ENCODE results near the gene USP12. TPM values are rescaled to one million over a fixed set of nuclear protein-coding genes. Genes with fewer than 3 reads are reported as not detected.

USP12 gene
- total RNA-seq, 1 donor from 2014 or later = 21.4 TPM

DNA sequence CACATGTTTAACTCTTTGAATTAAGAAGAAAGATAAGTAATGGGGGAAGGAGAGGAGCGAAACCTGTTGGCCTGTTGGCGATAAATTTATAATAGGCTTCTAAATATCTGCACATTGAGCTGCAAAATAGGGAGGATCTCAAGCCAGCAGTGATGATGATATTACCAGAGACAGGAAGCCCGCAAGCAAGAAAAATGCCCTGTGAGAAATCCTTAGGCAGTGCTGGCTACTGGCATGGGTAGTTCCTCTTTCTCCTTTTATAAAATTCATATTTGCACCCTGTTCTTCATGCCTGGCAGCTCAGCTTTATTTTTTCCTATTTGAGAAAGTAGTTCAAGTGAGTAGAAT lies 858 bp upstream of the USP12 start:
- no peaks in the 10 kb centered on the region for H3K36me3 Mint-ChIP-seq (ENCODE audit: low read depth)
- H3K9me3 Mint-ChIP-seq = no peaks in the 10 kb centered on the region
- H3K4me3 Mint-ChIP-seq = peak overlapping the region; percentile 88
- no peaks in the 10 kb centered on the region for H3K27me3 Mint-ChIP-seq (ENCODE audit: low read depth)
- DNase-seq (ENCODE audit: low read depth, low spot score) = no peak
- H3K4me1 Mint-ChIP-seq = peaks cover 32% of the 10 kb centered on the region
- TF ChIP-seq, protein P1, sequence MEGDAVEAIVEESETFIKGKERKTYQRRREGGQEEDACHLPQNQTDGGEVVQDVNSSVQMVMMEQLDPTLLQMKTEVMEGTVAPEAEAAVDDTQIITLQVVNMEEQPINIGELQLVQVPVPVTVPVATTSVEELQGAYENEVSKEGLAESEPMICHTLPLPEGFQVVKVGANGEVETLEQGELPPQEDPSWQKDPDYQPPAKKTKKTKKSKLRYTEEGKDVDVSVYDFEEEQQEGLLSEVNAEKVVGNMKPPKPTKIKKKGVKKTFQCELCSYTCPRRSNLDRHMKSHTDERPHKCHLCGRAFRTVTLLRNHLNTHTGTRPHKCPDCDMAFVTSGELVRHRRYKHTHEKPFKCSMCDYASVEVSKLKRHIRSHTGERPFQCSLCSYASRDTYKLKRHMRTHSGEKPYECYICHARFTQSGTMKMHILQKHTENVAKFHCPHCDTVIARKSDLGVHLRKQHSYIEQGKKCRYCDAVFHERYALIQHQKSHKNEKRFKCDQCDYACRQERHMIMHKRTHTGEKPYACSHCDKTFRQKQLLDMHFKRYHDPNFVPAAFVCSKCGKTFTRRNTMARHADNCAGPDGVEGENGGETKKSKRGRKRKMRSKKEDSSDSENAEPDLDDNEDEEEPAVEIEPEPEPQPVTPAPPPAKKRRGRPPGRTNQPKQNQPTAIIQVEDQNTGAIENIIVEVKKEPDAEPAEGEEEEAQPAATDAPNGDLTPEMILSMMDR (conservative IDR thresholded peaks at IDR 0.05) = no peak
- H3K27ac Mint-ChIP-seq (ENCODE audit: unreplicated experiment) = no peak overlapping the region

DNA sequence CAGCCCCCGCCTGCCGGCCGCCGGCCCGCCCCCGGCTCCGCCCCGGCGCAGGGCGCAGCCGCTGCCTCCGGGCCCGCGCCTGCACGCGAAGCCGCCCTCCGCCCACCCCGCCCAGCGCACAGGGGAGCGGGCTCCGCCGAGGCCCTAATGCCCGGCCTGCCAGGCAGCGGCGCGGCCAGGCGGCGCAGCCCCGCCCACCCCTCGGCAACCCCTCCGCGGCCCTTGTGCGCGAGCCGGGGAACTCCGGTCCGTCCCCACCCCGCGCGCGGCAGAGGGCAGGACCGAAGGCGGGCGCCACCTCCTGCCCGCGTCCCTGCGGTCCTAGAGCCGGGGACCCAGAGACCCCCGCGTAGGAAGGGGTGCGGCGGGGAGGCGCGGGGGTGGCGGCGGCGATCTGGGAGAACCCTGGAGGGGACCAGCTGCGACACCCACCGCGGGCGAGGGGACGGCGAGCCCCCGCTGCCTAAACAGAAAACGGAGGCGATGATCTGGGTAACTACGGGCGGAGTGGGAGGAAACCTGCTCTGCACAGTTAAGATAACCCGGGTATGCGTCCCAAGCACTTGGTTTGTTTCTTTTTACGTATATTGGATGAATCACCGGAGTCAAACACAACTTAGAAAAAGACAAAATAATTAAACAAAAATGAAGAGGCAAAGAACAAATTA lies 350 bp upstream of the USP12 start:
- H3K4me1 Mint-ChIP-seq = peaks cover 32% of the 10 kb centered on the region
- H3K27ac Mint-ChIP-seq (ENCODE audit: unreplicated experiment) = peak overlapping the region; percentile 46
- H3K4me3 Mint-ChIP-seq = peak overlapping the region; percentile 88
- H3K36me3 Mint-ChIP-seq (ENCODE audit: low read depth) = no peaks in the 10 kb centered on the region
- TF ChIP-seq, protein P1 (conservative IDR thresholded peaks at IDR 0.05) = no peak
- H3K9me3 Mint-ChIP-seq = no peaks in the 10 kb centered on the region
- DNase-seq (ENCODE audit: low read depth, low spot score) = peak; percentile 84
- H3K27me3 Mint-ChIP-seq (ENCODE audit: low read depth) = no peaks in the 10 kb centered on the region

DNA sequence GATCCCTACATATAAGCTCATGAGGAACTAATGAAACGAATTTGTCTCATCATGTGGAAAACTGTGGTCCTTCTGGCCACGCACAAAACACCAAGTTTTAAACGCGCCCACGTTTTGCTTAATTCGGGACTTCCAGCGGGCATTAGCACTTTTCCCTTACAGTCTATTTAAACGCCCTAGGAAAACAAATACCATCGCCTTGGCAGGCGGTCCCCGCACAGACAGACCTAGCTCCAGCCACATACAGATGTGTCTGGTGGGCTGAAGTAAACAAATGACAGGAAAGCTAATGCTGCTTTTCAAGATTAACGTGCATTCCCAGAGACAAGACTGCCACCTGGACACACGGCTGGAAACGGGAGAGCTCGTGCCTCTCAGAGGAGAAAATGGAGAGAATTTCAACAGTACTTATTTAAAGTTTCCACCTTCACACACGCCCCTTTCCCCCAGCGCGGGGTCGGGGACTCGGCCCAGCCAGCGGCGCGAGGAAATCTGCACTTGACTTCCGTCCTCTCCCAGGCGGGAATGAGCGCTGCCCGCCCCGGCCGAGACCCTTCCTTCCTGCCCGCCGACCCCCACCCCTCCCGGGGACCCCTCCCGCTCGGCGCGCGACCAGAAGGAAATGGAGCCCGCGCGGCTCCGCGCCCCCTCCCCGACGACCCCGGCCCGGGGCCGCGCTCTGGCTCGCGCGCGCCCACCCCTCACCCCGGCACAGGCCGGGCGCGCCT lies 931 bp downstream of the USP12 start:
- Mint-ChIP-seq H3K36me3 (ENCODE audit: low read depth) (no peaks in the 10 kb centered on the region), H3K27me3 (ENCODE audit: low read depth) (no peaks in the 10 kb centered on the region), H3K4me1 (peaks cover 32% of the 10 kb centered on the region), H3K4me3 (peak overlapping the region; percentile 88), H3K27ac (ENCODE audit: unreplicated experiment) (peak overlapping the region; percentile 7), H3K9me3 (no peaks in the 10 kb centered on the region)
- TF ChIP-seq, protein P1 (conservative IDR thresholded peaks at IDR 0.05) = no peak
- DNase-seq (ENCODE audit: low read depth, low spot score) = peak; percentile 71

DNA sequence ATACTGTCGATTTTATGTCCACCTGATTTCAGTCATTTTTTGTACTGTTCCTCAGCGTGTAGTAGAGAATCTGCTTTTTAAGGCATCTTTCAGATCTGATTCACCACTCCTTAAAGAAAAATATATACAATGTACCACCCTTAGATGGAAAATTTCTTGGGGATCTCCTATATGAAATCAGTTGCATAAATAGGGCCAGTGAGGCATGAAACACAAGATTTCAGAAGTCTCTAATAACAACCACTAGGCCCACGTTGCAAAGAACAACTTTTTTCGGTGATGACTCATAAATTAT lies 1.4 kb downstream of the USP12 start:
- Mint-ChIP-seq H3K9me3 (no peaks in the 10 kb centered on the region), H3K27ac (ENCODE audit: unreplicated experiment) (no peak overlapping the region), H3K27me3 (ENCODE audit: low read depth) (no peaks in the 10 kb centered on the region), H3K4me1 (peaks cover 32% of the 10 kb centered on the region), H3K36me3 (ENCODE audit: low read depth) (no peaks in the 10 kb centered on the region), H3K4me3 (peak overlapping the region; percentile 88)
- TF ChIP-seq, protein P1 (conservative IDR thresholded peaks at IDR 0.05) = no peak
- DNase-seq (ENCODE audit: low read depth, low spot score) = no peak

DNA sequence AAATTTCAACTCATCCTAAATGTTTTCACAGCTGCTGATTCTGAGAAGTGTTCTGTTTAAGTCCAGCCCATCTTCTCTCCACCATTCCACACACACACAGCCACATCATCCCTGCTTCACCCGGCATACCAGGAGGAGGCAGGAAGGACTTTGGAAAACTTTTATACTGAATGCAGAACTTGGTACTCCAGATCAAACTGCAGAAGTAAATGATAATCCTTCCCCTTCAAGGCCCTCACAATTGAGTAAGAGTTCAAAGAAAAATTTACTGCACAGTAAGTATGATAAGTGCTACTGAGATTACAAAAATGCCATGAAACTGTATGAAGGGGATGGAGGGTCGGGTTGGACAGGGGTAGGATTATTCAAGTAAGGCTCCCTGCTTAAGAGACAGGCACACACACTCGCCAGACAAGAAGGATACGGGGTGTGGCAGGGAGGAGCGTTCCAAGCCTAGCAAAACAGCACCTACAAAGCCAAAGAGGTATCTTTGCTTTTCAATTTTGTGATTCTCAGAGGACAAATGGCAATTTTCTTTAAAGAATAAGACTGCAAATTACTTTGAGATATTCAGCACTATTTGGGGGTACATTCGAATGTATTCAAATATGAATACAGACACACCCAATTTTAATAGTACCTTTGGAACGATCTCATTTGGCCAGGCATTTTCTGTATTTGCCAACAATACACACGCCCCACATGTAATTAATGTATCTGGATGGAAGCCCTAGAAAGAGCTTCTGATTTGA lies 2.5 kb downstream of the USP12 start:
- TF ChIP-seq, protein P1 (conservative IDR thresholded peaks at IDR 0.05) = no peak
- H3K9me3 Mint-ChIP-seq = no peaks in the 10 kb centered on the region
- peaks cover 32% of the 10 kb centered on the region for H3K4me1 Mint-ChIP-seq
- H3K36me3 Mint-ChIP-seq (ENCODE audit: low read depth) = no peaks in the 10 kb centered on the region
- no peak overlapping the region for H3K27ac Mint-ChIP-seq (ENCODE audit: unreplicated experiment)
- H3K4me3 Mint-ChIP-seq = peak overlapping the region; percentile 88
- H3K27me3 Mint-ChIP-seq (ENCODE audit: low read depth) = no peaks in the 10 kb centered on the region
- no peak for DNase-seq (ENCODE audit: low read depth, low spot score)

All from neural crest cell (in vitro differentiated cells).